OCI-LY1 (cell line): ENCODE measurements around the gene NUTM2F.
"Not testable (repeated sequence)": the region's sequence is repeated elsewhere in the genome, so short reads cannot be mapped to it uniquely, and the experiment has no call there.

ENCODE experiments used
- EZH2 ChIP-seq: fragments of 200-600 bp; sonication (generic), shearing (Covaris generic); IDR thresholded peaks from 2 replicates; pipeline ENCODE4 v1.8.0; 2017; ENCODE audit warnings: borderline replicate concordance, mixed run types, mild to moderate bottlenecking, antibody characterized with exemption, low read length, moderate library complexity, mixed read lengths
- TF ChIP-seq, protein P1 (sequence below): fragments of 200-600 bp; sonication (generic), shearing (Covaris generic); IDR thresholded peaks from 2 replicates; pipeline ENCODE4 v1.5.1; 2017; ENCODE audit warnings: mild to moderate bottlenecking, antibody characterized with exemption, low read length, moderate library complexity, mixed read lengths

DNA sequence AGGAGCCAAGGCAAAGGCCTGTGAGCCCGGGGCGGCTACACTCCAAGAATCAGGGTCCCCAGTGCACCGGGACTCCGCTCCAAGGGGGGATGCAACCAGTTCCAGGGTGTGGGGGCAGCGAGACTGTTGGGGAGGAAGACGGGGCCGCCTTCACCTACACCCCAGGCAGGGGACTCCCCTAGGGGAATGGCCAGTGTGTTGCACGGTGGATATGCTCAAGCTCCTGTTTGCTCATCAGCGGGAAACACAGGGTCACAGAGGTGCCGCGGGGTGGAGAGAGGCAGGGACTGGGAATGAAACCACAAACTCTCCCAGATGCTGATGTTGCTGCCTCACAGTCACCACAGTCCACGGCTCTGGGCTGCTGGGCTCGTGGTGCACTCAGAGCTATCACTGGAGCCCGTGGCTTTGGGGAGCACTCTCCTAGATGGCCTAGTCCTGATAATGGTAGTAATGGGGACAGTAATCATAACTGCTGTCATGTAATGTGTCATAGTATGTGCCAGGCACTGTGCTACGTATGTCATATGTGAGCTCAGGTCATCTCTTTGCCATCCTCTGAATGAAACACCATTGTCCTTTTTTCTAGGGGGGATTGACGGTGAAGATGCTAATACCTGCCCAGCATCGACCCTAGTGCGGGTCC is 5.2 kb downstream of the NUTM2F start:
- TF ChIP-seq, protein P1, sequence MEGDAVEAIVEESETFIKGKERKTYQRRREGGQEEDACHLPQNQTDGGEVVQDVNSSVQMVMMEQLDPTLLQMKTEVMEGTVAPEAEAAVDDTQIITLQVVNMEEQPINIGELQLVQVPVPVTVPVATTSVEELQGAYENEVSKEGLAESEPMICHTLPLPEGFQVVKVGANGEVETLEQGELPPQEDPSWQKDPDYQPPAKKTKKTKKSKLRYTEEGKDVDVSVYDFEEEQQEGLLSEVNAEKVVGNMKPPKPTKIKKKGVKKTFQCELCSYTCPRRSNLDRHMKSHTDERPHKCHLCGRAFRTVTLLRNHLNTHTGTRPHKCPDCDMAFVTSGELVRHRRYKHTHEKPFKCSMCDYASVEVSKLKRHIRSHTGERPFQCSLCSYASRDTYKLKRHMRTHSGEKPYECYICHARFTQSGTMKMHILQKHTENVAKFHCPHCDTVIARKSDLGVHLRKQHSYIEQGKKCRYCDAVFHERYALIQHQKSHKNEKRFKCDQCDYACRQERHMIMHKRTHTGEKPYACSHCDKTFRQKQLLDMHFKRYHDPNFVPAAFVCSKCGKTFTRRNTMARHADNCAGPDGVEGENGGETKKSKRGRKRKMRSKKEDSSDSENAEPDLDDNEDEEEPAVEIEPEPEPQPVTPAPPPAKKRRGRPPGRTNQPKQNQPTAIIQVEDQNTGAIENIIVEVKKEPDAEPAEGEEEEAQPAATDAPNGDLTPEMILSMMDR: not testable (repeated sequence)
- not testable (repeated sequence) for TF ChIP-seq EZH2
